WI38 (cell line): ENCODE data around the gene IGLON5.

Experiments used
- H3K4me3 ChIP-seq: 2 replicates; pipeline ENCODE4 v1.5.1; 2011; ENCODE audit warnings: low read depth, mild to moderate bottlenecking, control low read depth, low read length
- CTCF ChIP-seq: IDR thresholded peaks from 2 replicates; pipeline ENCODE4 v1.5.1; 2012; ENCODE audit warnings: low read depth, mild to moderate bottlenecking, control low read depth, low read length

Gene IGLON5

GRCh38 chr19:51324167-51324481 is 12.7 kb downstream of the IGLON5 start:
- TF ChIP-seq CTCF = no peak
- no peak overlapping the region for H3K4me3 ChIP-seq

- no peak overlapping the region for H3K4me3 ChIP-seq
- TF ChIP-seq CTCF = no peak
These were observed 13.9 kb downstream of the IGLON5 start for GRCh38 chr19:51325161-51325976.

- H3K4me3 ChIP-seq = no peak overlapping the region
- TF ChIP-seq CTCF = no peak
These were observed 15.0 kb downstream of the IGLON5 start for GRCh38 chr19:51326216-51327065.

GRCh38 chr19:51327066-51328001 is 15.9 kb downstream of the IGLON5 start:
- H3K4me3 ChIP-seq = no peak overlapping the region
- no peak for TF ChIP-seq CTCF

GRCh38 chr19:51329411-51329810 is 18.0 kb downstream of the IGLON5 start:
- no peak for TF ChIP-seq CTCF
- no peak overlapping the region for H3K4me3 ChIP-seq

GRCh38 chr19:51330366-51330765 is 18.9 kb downstream of the IGLON5 start:
- no peak for TF ChIP-seq CTCF

More at GRCh38 chr19:51330366-51330765, 18.9 kb downstream of the IGLON5 start:
- no peak overlapping the region for H3K4me3 ChIP-seq
